ENCODE data around the gene USP22.

- TF ChIP-seq POLR2A (IDR thresholded peaks at IDR 0.05; ENCODE audit: low read depth, low read length): no peak
- TF ChIP-seq TAF1 (IDR thresholded peaks at IDR 0.05; ENCODE audit: borderline replicate concordance, low read depth, low read length): no peak
- no peak for TF ChIP-seq POLR2AphosphoS5 (IDR thresholded peaks at IDR 0.05; ENCODE audit: low read depth, low read length)
Measured at GRCh38 chr17:20954794-20955193, 88.0 kb downstream of the USP22 start.

Data from GM12892 (cell line).